Neural progenitor cell (in vitro differentiated cells): Measurements from ENCODE around the gene PPP1R16B. TPM values are rescaled to one million over a fixed set of nuclear protein-coding genes. Genes with fewer than 3 reads are reported as not detected.

ENCODE experiments used
- DNase-seq: peaks from one replicate; pipeline ENCODE4 v3.0.0-alpha.2; 2016; ENCODE audit warnings: low spot score
- H2AFZ ChIP-seq: fragments of 200-600 bp; sonication (generic); replicated peaks from 2 replicates; pipeline ENCODE4 v1.6.1; 2016; ENCODE audit warnings: antibody characterized with exemption
- H3F3A ChIP-seq: fragments of 200-600 bp; sonication (generic); 2 replicates; pipeline ENCODE4 v1.6.1; 2016; ENCODE audit warnings: antibody characterized with exemption, low read depth
- H3K27ac ChIP-seq: fragments of 200-600 bp; sonication (generic); 2 replicates; pipeline ENCODE4 v1.5.1; 2016; ENCODE audit warnings: mild to moderate bottlenecking
- H3K27me3 ChIP-seq: fragments of 200-600 bp; sonication (generic); 2 replicates; pipeline ENCODE4 v1.6.1; 2016; ENCODE audit warnings: mild to moderate bottlenecking, moderate library complexity
- H3K36me3 ChIP-seq: fragments of 200-600 bp; sonication (generic); 2 replicates; pipeline ENCODE4 v1.5.1; 2016
- H3K4me1 ChIP-seq: fragments of 200-600 bp; sonication (generic); 2 replicates; pipeline ENCODE4 v1.6.1; 2016; ENCODE audit warnings: mixed run types
- H3K4me2 ChIP-seq: fragments of 200-600 bp; sonication (generic); 2 replicates; pipeline ENCODE4 v1.6.1; 2016
- H3K4me3 ChIP-seq: fragments of 200-600 bp; sonication (generic); 2 replicates; pipeline ENCODE4 v1.5.1; 2016
- H3K79me2 ChIP-seq: fragments of 200-600 bp; sonication (generic); 2 replicates; pipeline ENCODE4 v1.6.1; 2016; ENCODE audit warnings: low read depth
- H3K9ac ChIP-seq: fragments of 200-600 bp; sonication (generic); 2 replicates; pipeline ENCODE4 v1.6.1; 2016
- H3K9me3 ChIP-seq: fragments of 200-600 bp; sonication (generic); 2 replicates; pipeline ENCODE4 v1.5.1; 2016; ENCODE audit warnings: low read depth
- H4K20me1 ChIP-seq: fragments of 200-600 bp; sonication (generic); 2 replicates; pipeline ENCODE4 v1.6.1; 2016; ENCODE audit warnings: low read depth
- H3K27ac Mint-ChIP-seq: 3 replicates; pipeline ENCODE4 v1.8.0; 2021; ENCODE audit warnings: mixed read lengths
- H3K27me3 Mint-ChIP-seq: 2 replicates; pipeline ENCODE4 v1.8.0; 2022; ENCODE audit warnings: low read depth, mild to moderate bottlenecking, inconsistent platforms, moderate library complexity, mixed read lengths; ENCODE audit not compliant: insufficient read depth
- H3K36me3 Mint-ChIP-seq: 3 replicates; pipeline ENCODE4 v1.8.0; 2021; ENCODE audit warnings: mixed read lengths
- H3K4me1 Mint-ChIP-seq: 3 replicates; pipeline ENCODE4 v1.8.0; 2021; ENCODE audit warnings: mixed read lengths
- H3K4me3 Mint-ChIP-seq: 3 replicates; pipeline ENCODE4 v1.8.0; 2021; ENCODE audit warnings: mild to moderate bottlenecking, moderate library complexity, mixed read lengths
- H3K9me3 Mint-ChIP-seq: 3 replicates; pipeline ENCODE4 v1.8.0; 2020; ENCODE audit warnings: mixed read lengths
- EZH2 ChIP-seq: fragments of 200-600 bp; sonication (generic); IDR thresholded peaks from 2 replicates; pipeline ENCODE4 v1.6.1; 2017; ENCODE audit warnings: antibody characterized with exemption, mild to moderate bottlenecking, moderate library complexity
- EZH2phosphoT487 ChIP-seq: fragments of 200-600 bp; sonication (generic); IDR thresholded peaks from 2 replicates; pipeline ENCODE4 v1.6.1; 2017; ENCODE audit warnings: antibody characterized with exemption
- total RNA-seq: library from RNA; depleted of rRNA; stranded (reverse); fragments of >200 nt; gene quantifications from 2 replicates; pipeline ENCODE4 v1.2.3, GENCODE V29; 2015; ENCODE audit warnings: low replicate concordance
- TF ChIP-seq, protein P1 (sequence below): fragments of 200-600 bp; sonication (generic); IDR thresholded peaks from 2 replicates; pipeline ENCODE4 v1.5.1; 2017; ENCODE audit warnings: antibody characterized with exemption, mild to moderate bottlenecking

The PPP1R16B gene
- total RNA-seq, 1 donor from 2014 or later = 0.95 TPM

DNA sequence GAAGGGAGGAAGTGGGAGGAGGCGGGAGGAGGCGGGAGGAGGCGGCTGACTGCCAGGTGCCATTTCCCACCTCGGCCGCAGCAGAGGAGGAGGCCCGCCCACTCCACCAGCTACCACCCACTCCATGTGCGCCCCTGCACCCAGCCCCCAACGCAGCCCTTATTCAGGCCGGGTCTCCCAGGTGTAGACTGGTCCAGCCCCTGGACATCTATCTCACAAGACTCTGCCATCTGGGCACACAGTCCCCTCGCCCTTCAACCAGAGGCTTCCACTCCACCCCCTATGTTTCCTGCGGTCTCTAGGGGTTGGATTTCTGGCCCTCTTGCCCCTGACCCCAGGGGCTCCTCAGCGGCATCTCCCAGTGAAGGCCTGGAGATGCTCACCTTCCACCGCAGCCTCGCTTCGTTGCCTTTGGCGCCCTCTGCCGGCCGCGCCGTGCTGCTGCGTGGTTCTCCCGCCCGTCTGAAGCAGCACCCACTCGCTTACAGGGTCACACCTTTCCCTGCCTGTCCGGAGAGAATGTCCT, 88.1 kb downstream of the PPP1R16B start:
- H3K4me2 ChIP-seq = peak overlapping the region; percentile 46
- no peaks in the 10 kb centered on the region for H3K9me3 Mint-ChIP-seq
- H3K9ac ChIP-seq = no peak overlapping the region
- no peaks in the 10 kb centered on the region for H3F3A ChIP-seq
- H3K36me3 Mint-ChIP-seq = no peaks in the 10 kb centered on the region
- H3K9me3 ChIP-seq = no peaks in the 10 kb centered on the region
- peaks cover 17% of the 10 kb centered on the region for H3K27me3 ChIP-seq
- H3K27me3 Mint-ChIP-seq = peaks cover 7% of the 10 kb centered on the region
- H2AFZ ChIP-seq = no peak overlapping the region
- peaks cover 9% of the 10 kb centered on the region for H3K4me1 Mint-ChIP-seq
- TF ChIP-seq, protein P1, sequence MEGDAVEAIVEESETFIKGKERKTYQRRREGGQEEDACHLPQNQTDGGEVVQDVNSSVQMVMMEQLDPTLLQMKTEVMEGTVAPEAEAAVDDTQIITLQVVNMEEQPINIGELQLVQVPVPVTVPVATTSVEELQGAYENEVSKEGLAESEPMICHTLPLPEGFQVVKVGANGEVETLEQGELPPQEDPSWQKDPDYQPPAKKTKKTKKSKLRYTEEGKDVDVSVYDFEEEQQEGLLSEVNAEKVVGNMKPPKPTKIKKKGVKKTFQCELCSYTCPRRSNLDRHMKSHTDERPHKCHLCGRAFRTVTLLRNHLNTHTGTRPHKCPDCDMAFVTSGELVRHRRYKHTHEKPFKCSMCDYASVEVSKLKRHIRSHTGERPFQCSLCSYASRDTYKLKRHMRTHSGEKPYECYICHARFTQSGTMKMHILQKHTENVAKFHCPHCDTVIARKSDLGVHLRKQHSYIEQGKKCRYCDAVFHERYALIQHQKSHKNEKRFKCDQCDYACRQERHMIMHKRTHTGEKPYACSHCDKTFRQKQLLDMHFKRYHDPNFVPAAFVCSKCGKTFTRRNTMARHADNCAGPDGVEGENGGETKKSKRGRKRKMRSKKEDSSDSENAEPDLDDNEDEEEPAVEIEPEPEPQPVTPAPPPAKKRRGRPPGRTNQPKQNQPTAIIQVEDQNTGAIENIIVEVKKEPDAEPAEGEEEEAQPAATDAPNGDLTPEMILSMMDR = peak; percentile 88
- TF ChIP-seq EZH2phosphoT487 = no peak
- no peaks in the 10 kb centered on the region for H3K36me3 ChIP-seq
- H3K79me2 ChIP-seq = no peaks in the 10 kb centered on the region
- no peak overlapping the region for H3K4me3 Mint-ChIP-seq
- H3K4me1 ChIP-seq = no peaks in the 10 kb centered on the region
- no peaks in the 10 kb centered on the region for H4K20me1 ChIP-seq
- H3K27ac Mint-ChIP-seq = no peak overlapping the region
- DNase-seq = peak; percentile 76
- H3K4me3 ChIP-seq = no peak overlapping the region
- H3K27ac ChIP-seq = no peak overlapping the region

DNA sequence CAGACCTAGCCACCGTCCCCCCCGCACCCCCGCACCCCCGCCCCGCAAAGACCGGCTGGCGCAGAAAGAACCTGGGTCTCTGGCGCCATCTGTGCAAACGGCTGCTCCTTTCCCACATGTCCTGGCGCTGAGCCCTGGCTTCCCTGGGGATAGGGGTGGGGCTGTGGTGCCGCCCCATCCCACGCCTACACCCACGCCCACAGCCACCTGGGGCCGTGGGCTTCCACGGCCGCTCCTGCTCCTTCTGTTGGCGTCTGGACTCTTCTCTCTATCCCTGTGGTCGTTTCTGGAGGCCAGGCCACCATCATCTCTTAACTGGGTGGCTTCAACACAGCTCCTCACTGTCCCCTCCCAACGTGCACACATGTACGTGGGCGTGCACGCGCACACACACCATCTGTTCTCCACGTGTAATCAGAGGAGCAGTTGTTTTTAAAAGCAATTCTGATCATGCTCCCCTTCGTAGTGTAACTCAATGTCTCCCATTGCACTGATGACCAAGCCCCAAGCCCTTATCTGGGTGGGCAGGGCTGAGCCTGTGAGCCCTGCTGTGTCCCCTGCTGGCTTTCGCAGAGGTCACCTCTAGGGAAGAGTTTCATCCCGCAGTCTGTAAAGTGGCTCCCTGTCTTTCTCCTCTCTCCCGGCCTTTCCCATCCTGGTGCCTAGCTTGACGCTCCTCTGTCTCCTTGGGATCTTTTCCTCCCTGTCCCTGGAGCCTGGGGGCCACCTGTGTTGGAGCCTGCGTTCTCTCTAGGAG, 88.8 kb downstream of the PPP1R16B start:
- Histone ChIP-seq H3K79me2 (no peaks in the 10 kb centered on the region), H2AFZ (no peak overlapping the region), H3F3A (no peaks in the 10 kb centered on the region), H3K9me3 (no peaks in the 10 kb centered on the region), H3K4me2 (peak overlapping the region; percentile 46), H3K4me1 (no peaks in the 10 kb centered on the region), H3K27ac (no peak overlapping the region), H3K4me3 (no peak overlapping the region), H4K20me1 (no peaks in the 10 kb centered on the region), H3K9ac (no peak overlapping the region), H3K36me3 (no peaks in the 10 kb centered on the region), H3K27me3 (peaks cover 17% of the 10 kb centered on the region)
- H3K4me3 Mint-ChIP-seq = no peak overlapping the region
- no peak for DNase-seq
- TF ChIP-seq EZH2phosphoT487 = no peak
- TF ChIP-seq EZH2 = no peak
- TF ChIP-seq, protein P1 = no peak
- H3K9me3 Mint-ChIP-seq = no peaks in the 10 kb centered on the region
- no peaks in the 10 kb centered on the region for H3K36me3 Mint-ChIP-seq
- peaks cover 9% of the 10 kb centered on the region for H3K4me1 Mint-ChIP-seq
- H3K27me3 Mint-ChIP-seq = peaks cover 7% of the 10 kb centered on the region
- H3K27ac Mint-ChIP-seq = no peak overlapping the region

DNA sequence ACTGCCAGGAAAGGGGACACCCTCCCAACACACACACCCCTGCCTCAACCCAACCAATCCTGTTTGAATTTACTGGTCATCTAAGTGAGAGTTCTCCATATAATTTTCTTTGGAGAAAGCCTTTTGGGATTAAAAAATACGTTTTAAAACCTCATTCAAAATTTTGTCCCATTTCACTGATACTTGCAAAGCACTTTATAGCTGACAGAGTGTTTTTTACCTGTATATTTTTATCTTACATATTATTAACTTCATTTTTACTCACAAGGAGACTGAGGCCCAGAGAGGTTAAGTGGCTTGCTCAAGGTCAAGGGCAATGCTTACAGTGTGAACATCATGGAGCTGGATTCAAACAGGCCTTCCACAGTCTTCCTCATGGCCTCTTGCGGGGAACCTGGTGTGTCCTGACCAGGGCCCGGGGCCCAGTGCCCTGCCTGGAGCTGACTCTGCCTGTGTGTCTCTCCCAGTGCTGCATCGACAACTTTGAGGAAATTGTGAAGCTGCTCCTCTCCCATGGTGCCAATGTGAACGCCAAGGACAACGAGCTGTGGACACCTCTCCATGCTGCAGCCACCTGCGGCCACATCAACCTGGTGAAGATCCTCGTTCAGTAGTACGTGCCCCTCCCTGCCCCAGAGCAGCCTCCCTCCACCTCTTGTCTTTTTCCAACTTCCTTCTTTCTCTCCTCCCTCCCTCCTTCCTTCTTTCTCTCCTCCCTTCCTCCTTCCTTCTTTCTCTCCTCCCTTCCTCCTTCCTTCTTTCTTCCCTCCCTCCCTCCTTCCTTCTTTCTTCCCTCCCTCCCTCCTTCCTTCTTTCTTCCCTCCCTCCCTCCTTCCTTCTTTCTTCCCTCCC, 89.8 kb downstream of the PPP1R16B start:
- H3K36me3 ChIP-seq = no peaks in the 10 kb centered on the region
- peaks cover 7% of the 10 kb centered on the region for H3K27me3 Mint-ChIP-seq
- no peaks in the 10 kb centered on the region for H3K9me3 Mint-ChIP-seq

More for the DNA sequence above, 89.8 kb downstream of the PPP1R16B start:
- Histone ChIP-seq H3K9ac (no peak overlapping the region), H2AFZ (no peak overlapping the region), H3K27me3 (peaks cover 17% of the 10 kb centered on the region), H4K20me1 (no peaks in the 10 kb centered on the region), H3K4me1 (no peaks in the 10 kb centered on the region), H3K9me3 (no peaks in the 10 kb centered on the region), H3K27ac (no peak overlapping the region), H3K4me3 (no peak overlapping the region), H3K79me2 (no peaks in the 10 kb centered on the region), H3K4me2 (no peak overlapping the region), H3F3A (no peaks in the 10 kb centered on the region)
- no peak overlapping the region for H3K27ac Mint-ChIP-seq
- H3K4me3 Mint-ChIP-seq = no peak overlapping the region
- no peak for TF ChIP-seq EZH2phosphoT487
- peaks cover 9% of the 10 kb centered on the region for H3K4me1 Mint-ChIP-seq
- no peaks in the 10 kb centered on the region for H3K36me3 Mint-ChIP-seq
- no peak for DNase-seq
